Transverse colon (tissue), 4 donors: ENCODE data around the gene COMTD1. TPM values are rescaled to one million over a fixed set of nuclear protein-coding genes. Genes with fewer than 3 reads are reported as not detected.
A peak's percentile ranks its signal among the peaks of the same experiment; 100 is the strongest.

Experiments
- DNase-seq: peaks from one replicate; pipeline ENCODE4 v3.0.0-alpha.2; 2019
- H3K27ac ChIP-seq, 4 donors: fragments of 200-600 bp; sonication (generic); 2 replicates each; pipeline ENCODE4 v1.5.1; 2016 to 2018; ENCODE audit warnings: inconsistent platforms in 4 of 4
- H3K27me3 ChIP-seq: fragments of 200-600 bp; sonication (generic); 2 replicates; pipeline ENCODE4 v1.5.1; 2017; ENCODE audit warnings: inconsistent platforms
- H3K36me3 ChIP-seq, 4 donors: fragments of 200-600 bp; sonication (generic); 2 replicates each; pipeline ENCODE4 v1.5.1; 2017 to 2019; ENCODE audit warnings: inconsistent platforms in 4 of 4
- H3K4me1 ChIP-seq, 4 donors: fragments of 200-600 bp; sonication (generic); 2 replicates each; pipeline ENCODE4 v1.5.1; 2017 to 2020; ENCODE audit warnings: inconsistent platforms in 4 of 4
- H3K4me3 ChIP-seq, 4 donors: fragments of 200-600 bp; sonication (generic); 1 replicate in 1 of 4; 2 replicates in 3 of 4; pipeline versions ENCODE4 v1.5.1 to v1.6.1; 2017 to 2019; ENCODE audit warnings: inconsistent platforms in 4 of 4
- H3K9me3 ChIP-seq, 2 donors: fragments of 200-600 bp; sonication (generic); 2 replicates each; pipeline ENCODE4 v1.5.1; 2017 to 2019; ENCODE audit warnings: inconsistent platforms in 2 of 2
- CTCF ChIP-seq, 5 experiments: fragments of 200-600 bp in 3 of 5; fragments of 450-650 bp in 2 of 5; sonication (generic) in 3 of 5; IDR thresholded peaks; 1 replicate in 2 of 5; 2 replicates in 3 of 5; pipeline ENCODE4 v1.5.1; 2016 to 2017; ENCODE audit warnings: antibody characterized with exemption in 5 of 5, inconsistent platforms in 3 of 5, mild to moderate bottlenecking in 2 of 5, moderate library complexity in 1 of 5
- EP300 ChIP-seq: sonication (generic); formaldehyde crosslinking; IDR thresholded peaks from one replicate; pipeline ENCODE4 v1.6.1; 2017; ENCODE audit warnings: antibody characterized with exemption, low read depth
- POLR2A ChIP-seq: fragments of 450-650 bp; IDR thresholded peaks from one replicate; pipeline ENCODE4 v1.6.1; 2016; ENCODE audit warnings: antibody characterized with exemption, mild to moderate bottlenecking, moderate library complexity
- POLR2AphosphoS5 ChIP-seq, 3 donors: sonication (generic); formaldehyde crosslinking; IDR thresholded peaks; one replicate each; pipeline ENCODE4 v1.6.1; 2016; ENCODE audit warnings: antibody characterized with exemption in 3 of 3
- WGBS, 2 donors: methylation state at CpG; one replicate each; pipeline ENCODE4 v1.1.5; 2018; ENCODE audit warnings: low coverage in 1 of 2; 5-methylcytosine and 5-hydroxymethylcytosine counted together
- in situ Hi-C, 4 donors: fragments of 200-750 bp; cut with MboI; loops; one replicate each; pipeline versions ENCODE4 v1.15.0 to v1.15.1; 2017; ENCODE audit warnings: low sequenced_read_pairs in 3 of 4, low pct_ligation_motif_present in 1 of 4, low pct_unique_long_range_greater_than_20kb in 1 of 4
- intact Hi-C: fragments of 100-400 bp; cut with DNase I; formaldehyde crosslinking; loops from one replicate; pipeline ENCODE4 v1.15.1; 2023; ENCODE audit warnings: low total_unique reads
- total RNA-seq, 4 donors: library from RNA; depleted of rRNA; stranded (reverse); fragments of >200 nt; gene quantifications; one replicate each; pipeline ENCODE4 v1.1.0, GENCODE V29; 2016

Gene COMTD1
- total RNA-seq, 4 donors from 2014 or later = 90.7 to 761 (median 173) TPM

DNA sequence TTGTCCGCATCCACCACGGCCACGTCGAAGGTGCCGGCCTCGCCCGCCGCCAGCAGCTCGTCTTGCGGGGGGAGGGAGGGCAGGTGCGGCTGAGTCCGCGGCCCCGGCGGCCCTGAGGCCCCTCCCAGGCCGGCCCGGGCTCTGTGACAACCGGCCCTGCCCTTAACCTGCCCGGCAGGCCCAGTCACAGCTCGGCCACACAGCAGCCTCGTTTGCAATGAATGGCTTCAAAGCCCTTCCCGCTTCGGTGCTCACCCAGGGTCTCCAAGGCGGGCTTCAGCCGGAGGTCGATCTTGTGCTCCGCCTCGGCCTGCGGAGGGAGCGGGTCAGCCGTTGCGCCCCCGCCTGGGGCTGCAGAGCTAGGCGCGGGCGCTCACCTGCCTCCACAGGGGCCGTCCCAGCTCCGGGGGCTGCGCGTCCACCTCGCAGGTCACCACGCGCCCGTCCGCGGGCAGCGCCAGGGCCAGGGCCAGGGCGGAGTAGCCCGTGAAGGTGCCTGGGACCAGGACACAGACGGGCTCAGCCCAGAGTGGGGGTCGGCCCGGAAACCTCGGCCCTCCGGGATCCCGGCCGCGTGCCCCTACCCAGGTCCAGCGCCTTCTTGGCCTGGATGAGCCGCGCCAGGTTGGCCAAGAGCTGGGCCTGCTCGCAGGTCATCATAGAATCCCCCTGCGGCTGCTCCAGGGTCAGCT, 928 bp downstream of the COMTD1 start:
- 0% methylated on average over 11 of the region's 62 CpGs; no CpG with 5 or more reads in 1 of the 2 donors for WGBS, 2 donors
- Histone ChIP-seq H3K4me3 (peak overlapping the region; percentile 57 to 76 (median 68)), H3K36me3 (peaks cover 0 to 16% (median 6%) of the 10 kb centered on the region in 4 donors), H3K9me3 (no peaks in the 10 kb centered on the region), H3K4me1 (peaks cover 0 to 38% (median 28%) of the 10 kb centered on the region in 4 donors), H3K27me3 (no peaks in the 10 kb centered on the region), H3K27ac (peak overlapping the region; percentile 87 to 92 (median 88))
- in situ Hi-C loops = loop anchor here (10.0 to 25.0 kb wide), 4 partner anchors 120 to 973 kb away; partner anchors contain the start of gene SAMD8 (in 4 of the 4)
- TF ChIP-seq CTCF (IDR thresholded peaks at IDR 0.05) (no peak), POLR2AphosphoS5 (IDR thresholded peaks at IDR 0.05) (peak in 2 of 3 donors; percentile 19 to 46), POLR2A (no peak), EP300 (no peak)
- DNase-seq = peak; percentile 69
- intact Hi-C loops = loop anchor here (5.0 to 10.0 kb wide), 4 partner anchors 48 to 970 kb away; partner anchors contain the start of genes KAT6B and SAMD8

DNA sequence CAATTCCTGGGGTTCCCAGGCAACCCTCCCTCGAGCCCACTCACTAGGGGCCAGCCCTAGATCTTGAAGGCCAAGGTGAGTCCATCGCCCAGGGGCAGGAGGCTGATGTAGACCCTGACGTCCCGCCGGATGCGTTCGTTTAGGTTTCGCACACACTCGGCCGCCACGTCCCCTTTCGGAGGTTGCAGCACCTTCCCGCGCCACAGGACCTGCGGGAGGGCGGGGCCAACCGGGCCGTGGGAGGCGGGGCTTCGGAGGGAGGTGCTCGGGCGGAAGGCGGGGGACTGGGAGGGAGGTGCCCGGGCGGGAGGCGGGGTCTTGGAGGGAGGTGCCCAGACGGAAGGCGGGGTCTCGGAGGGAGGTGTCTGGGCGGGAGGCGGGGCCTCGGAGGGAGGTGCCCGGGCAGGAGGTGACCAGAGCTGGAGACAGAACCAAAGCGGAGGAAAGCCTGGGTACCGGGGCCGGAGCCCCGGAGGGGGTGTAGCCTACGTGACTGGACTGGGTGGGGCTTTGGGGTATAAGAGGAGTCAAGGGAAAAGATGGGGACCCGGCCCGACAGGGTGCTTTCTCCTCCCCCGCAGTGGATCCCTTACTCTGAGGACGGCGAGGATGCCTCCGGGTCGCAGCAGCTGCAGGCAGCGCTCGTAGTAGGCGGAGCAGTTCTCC, 1.6 kb downstream of the COMTD1 start:
- WGBS, 2 donors = 3% methylated on average over 46 of the region's 48 CpGs; no CpG with 5 or more reads in 1 of the 2 donors
- peak; percentile 99 for DNase-seq
- no peak for TF ChIP-seq CTCF (IDR thresholded peaks at IDR 0.05)
- peak; percentile 31 for TF ChIP-seq POLR2A
- peak in 2 of 3 donors; percentile 35 to 36 for TF ChIP-seq POLR2AphosphoS5 (IDR thresholded peaks at IDR 0.05)
- Histone ChIP-seq H3K27ac (peak overlapping the region; percentile 87 to 92 (median 88)), H3K27me3 (no peaks in the 10 kb centered on the region), H3K36me3 (peaks cover 0 to 19% (median 6%) of the 10 kb centered on the region in 4 donors), H3K4me3 (peak overlapping the region; percentile 57 to 76 (median 68)), H3K9me3 (no peaks in the 10 kb centered on the region), H3K4me1 (peaks cover 0 to 43% (median 28%) of the 10 kb centered on the region in 4 donors)
- intact Hi-C loops (loop anchor here (5.0 to 10.0 kb wide), 3 partner anchors 122 to 969 kb away; partner anchors contain the start of genes KAT6B and SAMD8), in situ Hi-C loops (loop anchor here (10.0 to 25.0 kb wide), 4 partner anchors 119 to 972 kb away; partner anchors contain the start of gene SAMD8 (in 4 of the 4))

DNA sequence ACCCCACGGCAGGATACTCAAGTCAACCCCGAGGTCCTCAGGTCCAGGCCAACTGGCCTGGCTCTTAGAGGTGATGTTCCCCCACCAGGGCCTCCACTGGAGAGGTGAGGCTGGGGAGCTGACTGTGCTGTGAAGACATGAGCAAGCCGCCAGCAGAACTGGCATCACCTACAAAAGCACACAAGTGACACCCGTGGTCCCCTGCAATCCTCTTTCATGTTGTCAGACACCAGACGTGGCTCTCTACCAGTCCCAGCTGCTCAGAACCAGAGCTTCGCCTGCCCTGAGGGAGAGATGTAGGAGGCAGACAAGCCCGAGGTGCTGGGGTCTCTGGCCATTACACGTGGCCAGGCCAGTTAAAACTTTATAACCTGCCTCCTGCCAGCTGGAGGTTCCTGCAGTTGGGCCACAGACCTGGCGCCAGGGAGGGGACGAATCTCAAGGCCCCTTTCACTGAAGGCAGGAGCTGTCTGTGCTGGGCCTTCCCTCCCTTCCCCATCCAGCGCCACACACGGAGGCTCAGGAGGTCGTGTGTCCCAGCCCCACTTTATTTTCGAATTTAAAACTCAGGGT, 2.2 kb downstream of the COMTD1 start:
- TF ChIP-seq CTCF (IDR thresholded peaks at IDR 0.05) = no peak
- no peak for TF ChIP-seq EP300
- no peak for TF ChIP-seq POLR2A
- no peak for TF ChIP-seq POLR2AphosphoS5 (IDR thresholded peaks at IDR 0.05)
- peaks cover 0 to 49% (median 32%) of the 10 kb centered on the region in 4 donors for H3K4me1 ChIP-seq
- peak overlapping the region in 2 of 4 donors; percentile 62 to 76 for H3K4me3 ChIP-seq
- in situ Hi-C loops (loop anchor here (10.0 to 25.0 kb wide), 4 partner anchors 119 to 971 kb away; partner anchors contain the start of gene SAMD8 (in 4 of the 4)), intact Hi-C loops (loop anchor here (5.0 to 10.0 kb wide), 3 partner anchors 121 to 969 kb away; partner anchors contain the start of genes KAT6B and SAMD8)
- no peak for DNase-seq
- no peaks in the 10 kb centered on the region for H3K9me3 ChIP-seq
- H3K36me3 ChIP-seq = peaks cover 0 to 19% (median 6%) of the 10 kb centered on the region in 4 donors
- H3K27me3 ChIP-seq = no peaks in the 10 kb centered on the region
- peak overlapping the region; percentile 87 to 92 (median 88) for H3K27ac ChIP-seq
- 44% methylated on average over 13 of the region's 14 CpGs; no CpG with 5 or more reads in 1 of the 2 donors for WGBS, 2 donors
